Epithelial cell of prostate (primary cell): ENCODE results near the gene NECAB2.

Source experiments
- DNase-seq: peaks from one replicate; pipeline ENCODE4 v3.0.0-alpha.2; 2011; ENCODE audit warnings: low read depth, low spot score
- H3K27ac ChIP-seq: fragments of 450-650 bp; 2 replicates; pipeline ENCODE4 v1.5.1; 2017; ENCODE audit warnings: mild to moderate bottlenecking

Gene NECAB2

DNA sequence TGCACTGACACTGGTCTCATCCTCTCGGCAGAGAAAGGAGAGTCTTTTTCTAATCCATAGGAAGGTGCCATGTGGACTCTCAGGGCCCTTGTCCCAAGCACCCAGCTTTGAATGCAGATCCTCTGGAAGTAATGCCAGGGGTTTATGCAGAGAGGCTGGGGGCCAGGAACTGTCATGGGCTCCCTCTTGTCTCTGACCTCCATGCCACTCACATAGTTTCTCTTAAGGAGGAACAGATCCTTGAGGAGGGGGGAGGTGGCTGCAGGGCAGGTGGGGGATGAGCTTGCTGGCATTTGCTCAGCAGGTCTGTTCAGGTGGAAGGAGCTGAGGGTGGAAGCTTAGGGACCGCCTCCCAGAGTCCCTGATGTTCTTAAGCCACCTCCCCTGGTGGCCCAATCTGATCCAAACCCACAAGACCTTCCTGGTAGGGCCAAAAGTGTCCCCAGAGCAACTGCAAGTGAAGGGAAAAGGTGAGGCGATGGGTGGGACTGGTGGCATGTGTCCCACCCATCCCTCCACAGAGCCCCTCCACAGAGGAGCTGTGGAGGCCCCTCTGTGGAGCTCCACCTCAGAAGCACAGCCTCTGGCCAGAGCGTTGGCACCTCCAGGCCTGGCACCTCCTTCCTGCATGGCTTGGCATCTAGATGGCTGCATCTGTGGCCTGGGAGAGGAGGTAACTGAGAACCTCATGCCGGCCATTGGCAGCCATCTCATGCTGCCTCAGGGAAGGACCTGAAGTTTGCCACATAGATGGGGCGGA, 9.2 kb downstream of the NECAB2 start:
- no peak overlapping the region for H3K27ac ChIP-seq
- DNase-seq = no peak

DNA sequence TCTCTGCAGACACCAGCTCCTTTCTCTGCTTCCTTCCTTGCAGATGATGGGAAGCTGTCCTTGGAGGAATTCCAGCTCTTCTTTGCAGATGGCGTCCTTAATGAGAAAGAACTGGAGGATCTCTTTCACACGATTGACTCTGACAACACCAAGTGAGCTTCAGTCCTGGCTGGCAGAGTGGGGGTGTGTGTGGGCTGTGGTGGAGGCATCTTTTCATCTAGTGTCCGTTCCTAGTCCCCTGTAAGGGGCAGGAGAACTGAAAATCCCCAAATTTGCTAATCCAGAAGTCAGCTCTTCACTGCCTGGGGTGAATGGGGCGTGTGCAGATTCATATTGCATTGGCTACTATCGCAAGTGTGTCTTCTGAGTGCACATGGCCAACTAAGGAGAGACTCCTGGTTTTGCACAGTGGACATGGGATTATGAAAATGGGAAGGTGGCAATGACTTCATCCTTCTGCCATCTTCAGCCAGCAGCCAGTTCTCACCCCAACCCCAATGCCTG, 10.4 kb downstream of the NECAB2 start:
- no peak overlapping the region for H3K27ac ChIP-seq
- DNase-seq = no peak

DNA sequence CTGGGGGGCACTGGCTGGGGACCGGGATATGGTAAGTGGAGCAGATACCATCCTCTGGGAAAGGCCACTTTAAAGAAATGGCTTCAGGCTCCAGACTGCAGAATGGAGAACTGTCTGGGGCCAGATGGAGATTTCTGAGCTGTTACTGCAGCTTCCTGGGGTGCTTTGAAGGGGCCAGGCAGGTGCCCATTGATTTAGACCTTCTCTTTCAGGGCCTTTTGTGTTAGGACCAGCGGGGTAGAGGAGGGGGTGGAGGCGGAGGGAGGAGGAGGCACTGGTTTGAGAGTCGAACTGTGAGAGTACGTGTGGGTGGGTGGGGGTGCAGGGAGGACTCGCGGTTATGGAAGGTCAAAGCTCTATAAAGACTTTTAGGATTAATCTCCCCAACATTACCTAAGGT, 11.4 kb downstream of the NECAB2 start:
- no peak for DNase-seq

DNA sequence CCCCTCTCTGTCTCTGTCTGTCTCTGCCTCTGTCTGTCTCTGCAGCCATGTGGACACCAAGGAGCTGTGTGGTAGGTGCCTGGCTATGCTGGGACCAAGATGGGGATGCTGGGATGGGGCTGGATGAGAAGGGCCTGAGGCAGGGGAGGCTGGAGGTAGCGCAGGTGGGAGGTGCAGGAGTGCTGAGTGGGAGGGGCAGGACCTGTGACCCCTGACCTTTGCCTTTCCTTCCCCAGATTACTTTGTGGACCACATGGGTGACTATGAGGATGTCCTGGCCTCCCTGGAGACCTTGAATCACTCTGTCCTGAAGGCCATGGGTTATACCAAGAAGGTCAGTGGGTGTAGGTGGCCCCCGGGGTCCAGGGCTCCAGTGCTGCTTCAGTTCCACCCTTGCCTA, 12.8 kb downstream of the NECAB2 start:
- no peak overlapping the region for H3K27ac ChIP-seq
- no peak for DNase-seq

More for the DNA sequence above, 11.4 kb downstream of the NECAB2 start:
- H3K27ac ChIP-seq = no peak overlapping the region

DNA sequence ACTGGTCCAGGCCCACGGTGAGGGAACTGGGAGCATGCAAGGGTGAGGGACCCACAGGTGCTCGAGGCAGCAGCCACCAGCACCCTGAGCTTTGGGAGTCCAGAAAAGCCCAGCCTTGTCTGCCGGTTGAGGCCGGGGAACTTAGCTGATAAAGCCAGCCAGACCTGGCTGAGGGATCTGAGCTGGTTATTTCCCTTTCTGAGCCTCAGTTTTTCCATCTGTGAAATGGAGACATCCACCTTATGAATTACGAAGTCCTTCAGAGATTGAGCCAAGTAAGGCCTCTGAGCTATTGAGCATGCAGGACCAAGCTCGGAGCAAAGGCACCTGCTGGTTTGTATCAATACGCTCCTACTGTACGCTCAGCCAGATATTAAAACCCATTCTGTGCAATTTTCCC, 13.8 kb downstream of the NECAB2 start:
- no peak for DNase-seq
- H3K27ac ChIP-seq = no peak overlapping the region

DNA sequence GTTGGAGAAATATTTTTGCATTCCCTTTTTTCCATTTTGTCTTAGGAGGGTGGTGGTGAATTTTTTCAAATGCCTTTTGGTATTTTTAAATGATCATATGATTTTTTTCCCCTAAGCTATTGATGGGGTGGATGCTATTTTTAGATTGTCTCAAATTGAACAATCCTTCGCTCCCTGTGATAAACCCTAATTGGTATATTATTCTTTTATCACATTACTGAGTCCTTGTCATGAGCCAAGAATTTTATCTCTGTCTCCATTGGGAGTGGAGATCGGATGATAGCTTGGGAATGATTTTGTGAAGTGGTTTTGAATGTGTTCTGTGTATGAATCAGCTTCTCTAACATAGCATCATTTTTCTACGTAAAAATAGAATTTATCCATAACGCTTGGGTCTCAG, 15.4 kb downstream of the NECAB2 start:
- H3K27ac ChIP-seq = no peak overlapping the region
- DNase-seq = no peak

DNA sequence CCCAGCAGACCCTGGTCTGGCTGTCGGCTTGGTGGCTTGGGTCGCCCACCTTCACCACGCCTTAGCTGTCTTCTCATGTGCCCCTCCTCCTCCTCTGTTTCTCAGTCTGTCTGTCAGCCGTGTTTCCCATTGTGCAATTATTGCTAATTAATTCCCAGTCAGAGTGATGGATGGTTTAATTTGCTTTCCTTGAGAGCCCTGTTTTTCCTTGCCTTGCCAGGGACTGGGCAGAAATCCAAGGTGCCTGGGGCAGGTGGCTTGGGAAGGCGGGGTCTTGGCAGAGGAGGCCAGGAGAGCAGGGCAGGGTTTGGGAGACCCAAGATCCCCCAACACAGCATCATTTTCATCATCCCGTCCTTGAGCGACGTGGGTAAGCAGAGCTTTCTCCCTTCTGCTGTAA, 21.3 kb downstream of the NECAB2 start:
- no peak for DNase-seq
- no peak overlapping the region for H3K27ac ChIP-seq

DNA sequence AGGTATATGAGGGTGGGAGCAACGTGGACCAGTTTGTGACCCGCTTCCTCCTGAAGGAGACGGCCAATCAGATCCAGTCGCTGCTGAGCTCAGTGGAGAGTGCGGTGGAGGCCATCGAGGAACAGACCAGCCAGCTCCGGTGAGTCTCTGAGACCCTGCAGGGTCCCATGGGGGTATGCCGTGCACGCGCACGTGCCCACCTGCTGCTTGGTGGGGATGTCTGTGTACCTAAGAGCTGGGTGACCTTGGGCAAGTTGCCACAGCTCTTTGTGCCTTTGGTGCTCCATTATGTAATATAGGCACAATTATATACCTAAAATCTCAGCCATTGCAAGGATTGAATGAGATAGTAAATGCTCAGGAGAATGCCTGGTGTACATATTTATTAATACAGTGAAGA, 22.4 kb downstream of the NECAB2 start:
- DNase-seq = no peak
- H3K27ac ChIP-seq = no peak overlapping the region

DNA sequence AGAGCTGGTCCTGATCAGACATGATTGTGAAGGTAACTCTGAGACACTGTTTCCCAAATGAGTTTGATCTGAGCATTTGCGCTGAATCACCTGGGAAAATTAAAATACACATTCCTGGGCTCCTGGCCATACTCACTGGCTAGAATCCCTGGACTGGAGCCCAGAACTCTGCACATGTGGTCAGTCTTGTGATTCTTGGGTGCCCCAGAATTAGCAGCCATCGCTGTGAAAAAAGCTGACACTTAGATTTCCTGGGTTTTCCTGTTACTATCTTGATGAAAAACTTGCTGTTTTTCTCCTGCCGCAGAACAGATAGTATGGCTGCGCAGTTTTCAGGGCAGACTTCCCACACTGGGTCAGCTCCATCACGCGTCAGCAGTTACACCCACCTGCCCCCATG, 24.6 kb downstream of the NECAB2 start:
- DNase-seq = peak; percentile 36
- H3K27ac ChIP-seq = peak overlapping the region; percentile 53

DNA sequence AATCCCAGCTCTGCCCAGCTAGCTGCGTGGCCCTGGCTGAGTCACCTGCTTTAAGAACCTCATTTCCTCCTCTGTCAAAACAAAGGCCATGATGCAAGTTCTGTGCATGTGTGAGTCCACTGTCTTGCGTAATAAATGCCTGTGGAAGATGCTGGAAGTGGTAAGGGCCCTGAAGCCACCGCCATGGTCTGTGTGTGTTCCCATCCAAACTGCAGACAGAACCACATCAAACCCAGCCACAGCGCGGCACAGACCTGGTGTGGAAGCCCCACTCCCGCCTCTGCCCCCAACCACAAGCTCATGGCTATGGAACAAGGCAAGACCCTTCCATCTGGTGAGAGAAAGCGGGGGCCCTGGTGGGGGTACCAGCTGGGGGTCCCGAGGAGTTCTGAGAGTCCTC, 26.0 kb downstream of the NECAB2 start:
- peak; percentile 84 for DNase-seq

DNA sequence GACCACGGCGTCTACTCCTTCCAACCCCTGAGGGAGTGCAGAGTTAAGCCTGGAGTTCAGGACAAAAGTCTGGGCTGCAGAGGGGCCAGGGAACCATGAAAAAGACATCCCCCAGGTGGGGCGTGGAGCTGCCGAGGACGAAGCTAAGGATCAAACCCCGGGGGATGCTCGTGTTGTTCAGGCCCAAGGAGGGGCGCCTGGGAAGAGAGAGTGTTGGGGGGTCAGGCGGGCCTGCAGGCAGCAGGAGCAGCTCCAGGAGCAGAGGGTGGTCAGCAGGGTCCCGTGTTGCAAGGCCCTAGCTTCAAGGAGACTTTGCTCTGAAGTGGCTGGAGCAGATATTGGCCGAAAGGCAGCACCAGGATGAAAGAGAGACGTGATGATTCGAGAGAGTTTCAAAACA, 26.7 kb downstream of the NECAB2 start:
- peak overlapping the region; percentile 53 for H3K27ac ChIP-seq
- DNase-seq = no peak

More for the DNA sequence above, 26.0 kb downstream of the NECAB2 start:
- H3K27ac ChIP-seq = peak overlapping the region; percentile 53

DNA sequence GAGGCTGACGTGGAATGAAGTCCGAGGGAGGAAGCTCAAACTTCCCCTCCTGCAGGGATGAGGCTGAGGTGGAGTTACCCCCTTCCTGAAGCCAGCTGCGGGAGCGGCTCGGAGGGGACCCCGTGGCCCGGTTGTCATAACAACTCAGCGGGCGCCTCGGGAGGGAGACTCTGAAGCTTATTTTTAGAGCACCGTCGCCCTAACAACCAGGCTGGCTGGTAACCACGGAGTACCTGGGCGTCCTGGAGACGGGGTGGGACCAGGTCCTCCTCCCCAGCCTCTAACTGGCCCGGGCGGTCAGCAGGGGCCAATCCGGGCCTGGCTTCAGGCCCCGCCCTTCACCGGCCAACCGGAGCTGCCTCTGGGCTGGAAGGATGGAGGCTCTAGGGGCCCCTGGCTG, 27.7 kb downstream of the NECAB2 start:
- no peak overlapping the region for H3K27ac ChIP-seq

DNA sequence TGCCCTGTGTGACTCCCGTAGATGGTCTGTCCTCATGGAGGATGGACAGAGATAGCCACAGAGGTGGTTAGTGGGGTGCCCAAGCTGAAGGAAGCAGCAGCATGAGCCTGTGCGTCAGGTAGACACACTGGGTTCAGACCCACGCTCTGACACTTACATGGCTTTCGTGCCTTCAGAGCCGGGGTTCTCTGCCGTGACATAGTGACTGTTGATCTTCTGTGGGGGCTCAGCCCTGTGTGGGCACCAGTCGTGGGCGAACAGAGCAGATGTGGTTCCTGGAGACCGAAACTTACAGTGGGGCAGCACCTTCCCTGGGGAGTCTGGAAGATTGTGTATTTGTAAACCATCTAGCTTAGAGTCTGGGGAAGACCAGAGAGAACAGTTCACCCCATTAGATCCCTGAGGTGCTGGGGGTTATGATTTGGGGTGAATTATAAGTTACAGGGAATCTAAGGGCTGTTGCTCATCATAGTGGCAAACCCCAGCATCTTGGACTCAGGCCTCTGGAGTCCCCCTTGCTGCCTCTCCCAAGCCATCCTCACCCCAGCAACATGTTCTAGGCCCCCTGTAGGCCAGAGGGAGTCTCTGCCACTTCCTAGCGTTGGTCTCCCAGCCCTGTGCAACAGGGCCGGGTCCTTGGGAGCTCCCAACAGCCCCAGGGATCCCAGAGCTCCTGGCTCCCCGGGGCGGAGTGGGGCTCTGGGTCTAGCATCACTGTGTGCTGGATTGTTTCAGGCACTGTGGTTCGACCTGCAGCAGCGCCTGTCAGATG, 28.6 kb downstream of the NECAB2 start:
- no peak overlapping the region for H3K27ac ChIP-seq
- no peak for DNase-seq

More for the DNA sequence above, 27.7 kb downstream of the NECAB2 start:
- DNase-seq = no peak

DNA sequence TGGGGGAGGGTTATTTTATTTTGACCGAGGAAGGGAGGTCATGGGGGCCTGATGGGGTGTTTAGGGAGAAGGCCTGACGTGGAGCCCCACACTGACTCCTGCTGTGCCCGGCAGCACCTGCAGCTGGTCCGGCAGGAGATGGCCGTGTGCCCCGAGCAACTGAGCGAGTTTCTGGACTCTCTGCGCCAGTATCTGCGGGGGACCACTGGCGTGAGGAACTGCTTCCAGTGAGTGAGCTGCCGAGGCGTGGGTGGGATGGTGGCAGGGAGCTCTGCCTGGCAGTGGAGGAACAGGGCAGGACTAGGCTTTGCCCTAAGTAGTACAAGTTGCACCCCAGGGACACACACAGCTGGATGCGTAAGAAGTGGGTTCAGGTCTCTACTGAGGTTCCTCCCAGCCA, 30.0 kb downstream of the NECAB2 start:
- DNase-seq = no peak
- no peak overlapping the region for H3K27ac ChIP-seq

DNA sequence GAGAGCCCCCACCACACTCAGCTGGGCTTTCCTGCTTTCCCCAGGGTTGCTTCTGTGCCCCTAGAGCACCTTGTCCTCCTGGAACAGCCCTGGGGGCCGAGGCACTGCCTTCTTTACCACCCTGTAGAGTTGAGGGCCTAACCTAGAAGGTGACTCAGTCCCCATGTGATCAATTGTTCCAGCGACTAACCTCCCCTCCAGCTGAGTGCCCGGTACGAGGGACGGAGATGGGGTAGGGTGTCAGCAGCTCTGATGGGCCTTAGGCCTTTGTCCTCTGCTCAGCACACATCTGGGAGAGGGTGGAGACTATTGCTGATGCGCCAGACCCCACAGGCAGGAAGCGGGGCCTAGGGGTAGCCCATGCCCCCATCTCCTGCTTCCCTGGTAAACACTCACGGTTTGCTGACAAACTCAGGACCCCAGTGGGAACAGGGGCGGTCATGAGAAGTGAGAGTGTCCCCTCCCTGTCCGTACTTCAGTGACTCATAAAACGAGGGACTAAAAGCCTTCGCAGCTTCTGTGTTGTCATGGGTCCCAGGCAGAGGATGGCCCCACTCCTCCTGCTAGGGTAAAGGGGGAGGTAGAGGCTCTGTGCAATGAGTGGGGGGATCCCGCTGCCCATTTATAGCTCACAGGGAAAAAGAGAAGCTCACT, 33.1 kb downstream of the NECAB2 start:
- no peak overlapping the region for H3K27ac ChIP-seq
- DNase-seq = no peak

DNA sequence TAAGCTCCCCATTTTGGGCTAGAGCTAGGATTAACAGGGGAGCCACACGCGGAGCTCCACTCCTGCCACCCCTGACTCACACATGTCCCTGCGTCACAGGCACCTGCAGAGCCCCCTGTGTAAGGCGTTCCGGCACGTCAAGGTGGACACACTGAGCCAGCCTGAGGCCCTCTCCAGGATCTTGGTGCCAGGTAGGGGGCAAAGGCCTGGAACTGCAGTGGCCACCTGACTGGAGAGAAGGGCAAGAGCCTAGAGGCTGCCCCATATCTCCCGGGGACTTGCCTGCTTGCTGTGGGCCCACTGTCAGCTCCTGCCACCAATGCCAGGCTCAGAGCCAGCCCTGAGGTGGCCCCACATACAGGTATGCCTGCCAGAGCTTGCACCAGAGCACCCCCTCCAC, 33.7 kb downstream of the NECAB2 start:
- no peak for DNase-seq
- H3K27ac ChIP-seq = no peak overlapping the region

DNA sequence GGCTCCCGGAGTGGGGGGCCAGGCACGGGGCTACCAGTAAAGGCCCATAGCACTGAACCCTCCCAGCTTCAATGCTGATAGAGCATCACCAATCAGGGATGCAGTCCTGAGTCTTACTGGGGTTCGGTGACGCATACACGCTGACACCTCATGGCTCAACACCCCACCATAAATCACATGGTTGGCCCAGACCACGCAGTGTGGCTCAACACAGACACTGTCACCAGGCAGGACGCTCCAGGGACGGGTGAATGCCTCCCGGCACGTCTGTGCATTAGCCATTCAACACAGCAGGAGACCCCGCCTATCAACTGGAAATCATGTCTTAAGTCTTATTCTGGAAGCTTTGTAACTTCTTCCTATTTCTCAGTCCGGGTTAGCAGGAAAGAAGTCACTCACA, 35.0 kb downstream of the NECAB2 start:
- DNase-seq = no peak

DNA sequence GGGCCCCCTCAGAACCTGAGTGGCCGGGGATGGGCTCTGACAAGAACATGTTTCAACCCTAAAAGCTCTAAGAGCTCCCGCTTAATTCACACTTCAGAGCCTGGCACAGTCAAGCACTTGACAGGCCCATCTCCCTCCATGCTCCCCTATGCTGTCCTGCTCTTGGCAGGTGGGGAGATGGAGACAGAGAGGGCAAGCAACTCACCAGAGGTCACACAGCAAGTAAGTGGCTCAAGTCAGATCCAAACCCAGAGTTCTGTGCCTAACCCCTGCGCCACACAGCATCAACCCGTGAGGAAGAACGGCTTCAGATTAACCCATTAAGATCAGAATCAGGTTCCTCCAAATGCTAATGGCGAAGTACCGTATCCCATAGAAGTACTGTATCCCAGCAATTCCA, 36.4 kb downstream of the NECAB2 start:
- H3K27ac ChIP-seq = no peak overlapping the region
- no peak for DNase-seq

More for the DNA sequence above, 35.0 kb downstream of the NECAB2 start:
- H3K27ac ChIP-seq = no peak overlapping the region

DNA sequence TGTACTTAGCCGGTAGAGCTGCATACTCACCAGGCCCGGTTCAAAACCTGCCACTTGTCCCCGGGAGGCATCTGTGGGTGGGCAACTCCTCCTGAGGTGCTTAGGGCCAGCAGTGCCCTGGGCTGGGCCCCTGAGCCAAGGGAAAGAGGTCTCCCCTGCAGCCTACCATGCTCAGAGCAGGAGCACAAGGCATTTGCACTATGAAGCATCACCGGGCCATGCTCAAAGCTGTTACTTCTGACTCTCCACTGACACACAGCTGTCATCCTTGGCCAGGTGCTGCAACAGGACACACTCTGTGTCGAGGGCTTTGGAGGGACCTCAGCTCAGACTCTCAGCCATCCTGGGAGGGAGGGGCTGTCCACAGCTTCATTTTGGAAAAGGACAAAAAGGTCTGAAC, 37.3 kb downstream of the NECAB2 start:
- no peak for DNase-seq
- no peak overlapping the region for H3K27ac ChIP-seq

DNA sequence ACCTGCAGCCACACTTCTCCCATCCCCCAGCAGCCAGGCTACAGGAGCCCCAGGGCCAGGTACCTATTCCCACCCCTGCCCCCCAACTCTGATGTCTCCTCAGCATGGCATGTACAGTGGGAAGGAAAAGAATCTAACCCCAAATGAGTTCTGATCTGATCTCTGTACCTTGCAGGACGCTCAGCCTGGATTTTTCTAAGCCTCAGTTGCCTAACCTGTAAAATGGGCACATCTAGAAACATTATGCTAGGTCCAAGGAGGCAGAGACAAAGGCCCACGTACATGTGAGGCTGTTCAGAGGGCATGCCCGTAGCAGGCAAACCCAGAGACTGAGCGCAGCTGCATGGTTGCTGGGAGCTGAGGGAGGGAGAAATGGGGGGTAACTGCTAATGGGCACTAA, 39.5 kb downstream of the NECAB2 start:
- DNase-seq = no peak
- H3K27ac ChIP-seq = no peak overlapping the region

DNA sequence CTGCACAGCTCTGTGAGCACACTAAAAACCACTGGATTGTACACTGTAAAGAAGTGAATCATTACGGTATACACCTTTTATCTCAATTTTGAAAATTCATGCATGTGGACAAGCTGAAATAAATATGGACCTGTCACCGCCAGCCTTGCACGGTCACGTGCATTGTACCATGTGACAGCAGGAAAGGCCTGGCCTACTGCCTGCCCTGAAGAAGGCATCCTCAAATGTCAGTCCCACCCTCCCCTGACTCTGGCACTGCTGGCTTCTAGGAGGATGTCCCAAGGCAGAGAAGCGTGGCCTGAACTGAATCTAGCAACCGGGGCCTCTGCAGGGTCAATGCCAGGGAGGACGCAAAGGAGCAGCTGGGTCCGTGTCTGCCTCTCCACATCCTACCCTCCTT, 39.9 kb downstream of the NECAB2 start:
- no peak for DNase-seq
- H3K27ac ChIP-seq = no peak overlapping the region
